OCI-LY7 (cell line): ENCODE results near the gene SLC25A33.

Experiments used
- EZH2phosphoT487 ChIP-seq: fragments of 200-600 bp; sonication (generic); IDR thresholded peaks from 2 replicates; pipeline ENCODE4 v1.6.1; 2018; ENCODE audit warnings: low read depth, borderline replicate concordance, mild to moderate bottlenecking, mixed run types, antibody characterized with exemption, low read length, moderate library complexity, mixed read lengths
- TF ChIP-seq, protein P1 (sequence below): fragments of 200-600 bp; sonication (generic); conservative IDR thresholded peaks from 2 replicates; pipeline ENCODE4 v1.5.1; 2014; ENCODE audit warnings: mild to moderate bottlenecking, antibody characterized with exemption, low read length, moderate library complexity, mixed read lengths

DNA sequence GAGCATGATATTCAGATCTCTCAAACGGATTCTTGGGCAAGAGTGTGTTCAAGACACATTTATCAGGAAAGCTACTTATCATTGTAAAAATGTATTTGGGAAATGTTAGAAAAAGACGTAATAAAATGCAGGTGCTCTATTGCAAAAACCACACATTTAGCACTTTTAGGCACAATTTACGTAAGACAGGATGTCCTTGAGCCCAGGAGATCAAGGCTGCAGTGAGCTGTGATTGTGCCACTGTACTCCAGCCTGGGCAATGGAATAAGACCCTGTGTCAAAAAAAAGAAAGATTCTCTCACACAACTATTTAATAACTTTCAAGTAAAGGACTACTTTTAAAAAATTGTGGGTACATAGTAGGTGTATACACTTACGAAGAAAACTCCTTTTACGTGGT is 18.4 kb downstream of the SLC25A33 start:
- TF ChIP-seq, protein P1, sequence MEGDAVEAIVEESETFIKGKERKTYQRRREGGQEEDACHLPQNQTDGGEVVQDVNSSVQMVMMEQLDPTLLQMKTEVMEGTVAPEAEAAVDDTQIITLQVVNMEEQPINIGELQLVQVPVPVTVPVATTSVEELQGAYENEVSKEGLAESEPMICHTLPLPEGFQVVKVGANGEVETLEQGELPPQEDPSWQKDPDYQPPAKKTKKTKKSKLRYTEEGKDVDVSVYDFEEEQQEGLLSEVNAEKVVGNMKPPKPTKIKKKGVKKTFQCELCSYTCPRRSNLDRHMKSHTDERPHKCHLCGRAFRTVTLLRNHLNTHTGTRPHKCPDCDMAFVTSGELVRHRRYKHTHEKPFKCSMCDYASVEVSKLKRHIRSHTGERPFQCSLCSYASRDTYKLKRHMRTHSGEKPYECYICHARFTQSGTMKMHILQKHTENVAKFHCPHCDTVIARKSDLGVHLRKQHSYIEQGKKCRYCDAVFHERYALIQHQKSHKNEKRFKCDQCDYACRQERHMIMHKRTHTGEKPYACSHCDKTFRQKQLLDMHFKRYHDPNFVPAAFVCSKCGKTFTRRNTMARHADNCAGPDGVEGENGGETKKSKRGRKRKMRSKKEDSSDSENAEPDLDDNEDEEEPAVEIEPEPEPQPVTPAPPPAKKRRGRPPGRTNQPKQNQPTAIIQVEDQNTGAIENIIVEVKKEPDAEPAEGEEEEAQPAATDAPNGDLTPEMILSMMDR, result no peak
- no peak for TF ChIP-seq EZH2phosphoT487
